ENCODE results near the gene HDAC4. TPM values are rescaled to one million over a fixed set of nuclear protein-coding genes. Genes with fewer than 3 reads are reported as not detected.

The HDAC4 gene
- total RNA-seq, 1 experiment from 2014 or later: 44.4 TPM

DNA sequence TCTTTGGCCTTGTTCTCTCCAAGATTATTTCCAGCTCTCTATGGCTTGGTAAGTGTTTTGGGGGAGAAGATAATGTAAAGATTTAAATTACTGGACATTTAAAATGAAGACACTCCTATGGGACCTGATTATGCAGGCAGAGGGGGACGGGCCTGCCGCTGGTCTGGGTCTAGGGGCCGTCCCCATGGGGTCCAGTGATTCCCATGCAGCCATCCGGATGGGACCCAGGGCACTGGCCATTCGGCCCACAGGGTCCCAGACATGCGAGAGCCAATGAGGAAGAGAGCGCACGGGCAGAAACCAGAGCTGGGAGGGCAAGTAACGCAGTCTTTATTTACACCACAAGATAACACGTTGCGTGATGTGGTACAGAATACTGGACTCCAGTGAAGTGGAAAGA is 353.0 kb downstream of the HDAC4 start (continued):
- TF ChIP-seq, protein P1, sequence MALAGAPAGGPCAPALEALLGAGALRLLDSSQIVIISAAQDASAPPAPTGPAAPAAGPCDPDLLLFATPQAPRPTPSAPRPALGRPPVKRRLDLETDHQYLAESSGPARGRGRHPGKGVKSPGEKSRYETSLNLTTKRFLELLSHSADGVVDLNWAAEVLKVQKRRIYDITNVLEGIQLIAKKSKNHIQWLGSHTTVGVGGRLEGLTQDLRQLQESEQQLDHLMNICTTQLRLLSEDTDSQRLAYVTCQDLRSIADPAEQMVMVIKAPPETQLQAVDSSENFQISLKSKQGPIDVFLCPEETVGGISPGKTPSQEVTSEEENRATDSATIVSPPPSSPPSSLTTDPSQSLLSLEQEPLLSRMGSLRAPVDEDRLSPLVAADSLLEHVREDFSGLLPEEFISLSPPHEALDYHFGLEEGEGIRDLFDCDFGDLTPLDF (CRISPR knock-in tag; IDR thresholded peaks at IDR 0.05): no peak
- TF ChIP-seq, protein P2, sequence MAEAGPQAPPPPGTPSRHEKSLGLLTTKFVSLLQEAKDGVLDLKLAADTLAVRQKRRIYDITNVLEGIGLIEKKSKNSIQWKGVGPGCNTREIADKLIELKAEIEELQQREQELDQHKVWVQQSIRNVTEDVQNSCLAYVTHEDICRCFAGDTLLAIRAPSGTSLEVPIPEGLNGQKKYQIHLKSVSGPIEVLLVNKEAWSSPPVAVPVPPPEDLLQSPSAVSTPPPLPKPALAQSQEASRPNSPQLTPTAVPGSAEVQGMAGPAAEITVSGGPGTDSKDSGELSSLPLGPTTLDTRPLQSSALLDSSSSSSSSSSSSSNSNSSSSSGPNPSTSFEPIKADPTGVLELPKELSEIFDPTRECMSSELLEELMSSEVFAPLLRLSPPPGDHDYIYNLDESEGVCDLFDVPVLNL (CRISPR knock-in tag; IDR thresholded peaks at IDR 0.05; ENCODE audit: borderline replicate concordance, low read depth): no peak

DNA sequence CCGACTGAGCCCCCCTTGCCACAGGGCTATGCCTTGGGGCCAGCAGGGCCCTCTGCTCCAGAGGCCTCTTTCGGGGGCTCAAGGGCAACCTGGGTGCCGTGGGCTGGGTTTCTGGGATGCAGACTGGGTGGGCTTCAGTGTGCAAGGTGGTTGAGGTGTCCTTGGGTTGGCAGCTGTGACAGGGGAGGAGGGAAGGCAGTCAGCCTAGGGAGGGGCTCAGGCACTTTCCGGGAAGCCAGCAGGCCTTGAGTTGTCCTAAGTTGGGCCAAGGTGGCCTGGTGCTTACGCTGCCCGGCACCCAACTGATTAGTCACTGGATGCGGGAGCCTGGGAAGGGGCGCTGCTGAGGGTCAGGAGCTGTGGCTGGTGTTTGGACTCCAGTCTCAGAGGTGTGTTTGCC is 353.4 kb downstream of the HDAC4 start:
- Mint-ChIP-seq H3K4me1 (no peaks in the 10 kb centered on the region), H3K4me3 (no peak overlapping the region), H3K27ac (no peak overlapping the region), H3K9me3 (no peaks in the 10 kb centered on the region), H3K36me3 (no peaks in the 10 kb centered on the region), H3K27me3 (ENCODE audit: low read depth) (no peaks in the 10 kb centered on the region)
- DNase-seq (ENCODE audit: low spot score) (no peak), ATAC-seq (no peak)
- ChIA-PET CTCF (no interaction called here), POLR2A (no interaction called here)
- no peak for TF ChIP-seq SMAD4 (CRISPR knock-in tag; IDR thresholded peaks at IDR 0.05)
- no peak for TF ChIP-seq ZBTB21 (CRISPR knock-in tag; IDR thresholded peaks at IDR 0.05; ENCODE audit: borderline replicate concordance)
- TF ChIP-seq EMX1 (CRISPR knock-in tag; IDR thresholded peaks at IDR 0.05): no peak
- no peak for TF ChIP-seq NFYB (CRISPR knock-in tag; conservative IDR thresholded peaks at IDR 0.05; ENCODE audit: low read depth)
- TF ChIP-seq MXD4 (CRISPR knock-in tag; IDR thresholded peaks at IDR 0.05; ENCODE audit: borderline replicate concordance): no peak
- no peak for TF ChIP-seq ZNF416 (CRISPR knock-in tag; IDR thresholded peaks at IDR 0.05)
- no peak for TF ChIP-seq RELA (CRISPR knock-in tag; IDR thresholded peaks at IDR 0.05; ENCODE audit: borderline replicate concordance)
- no peak for TF ChIP-seq ZNF396 (CRISPR knock-in tag; IDR thresholded peaks at IDR 0.05; ENCODE audit: borderline replicate concordance)
- TF ChIP-seq, protein P3, sequence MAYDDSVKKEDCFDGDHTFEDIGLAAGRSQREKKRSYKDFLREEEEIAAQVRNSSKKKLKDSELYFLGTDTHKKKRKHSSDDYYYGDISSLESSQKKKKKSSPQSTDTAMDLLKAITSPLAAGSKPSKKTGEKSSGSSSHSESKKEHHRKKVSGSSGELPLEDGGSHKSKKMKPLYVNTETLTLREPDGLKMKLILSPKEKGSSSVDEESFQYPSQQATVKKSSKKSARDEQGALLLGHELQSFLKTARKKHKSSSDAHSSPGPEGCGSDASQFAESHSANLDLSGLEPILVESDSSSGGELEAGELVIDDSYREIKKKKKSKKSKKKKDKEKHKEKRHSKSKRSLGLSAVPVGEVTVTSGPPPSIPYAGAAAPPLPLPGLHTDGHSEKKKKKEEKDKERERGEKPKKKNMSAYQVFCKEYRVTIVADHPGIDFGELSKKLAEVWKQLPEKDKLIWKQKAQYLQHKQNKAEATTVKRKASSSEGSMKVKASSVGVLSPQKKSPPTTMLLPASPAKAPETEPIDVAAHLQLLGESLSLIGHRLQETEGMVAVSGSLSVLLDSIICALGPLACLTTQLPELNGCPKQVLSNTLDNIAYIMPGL (CRISPR knock-in tag; IDR thresholded peaks at IDR 0.05): no peak

DNA sequence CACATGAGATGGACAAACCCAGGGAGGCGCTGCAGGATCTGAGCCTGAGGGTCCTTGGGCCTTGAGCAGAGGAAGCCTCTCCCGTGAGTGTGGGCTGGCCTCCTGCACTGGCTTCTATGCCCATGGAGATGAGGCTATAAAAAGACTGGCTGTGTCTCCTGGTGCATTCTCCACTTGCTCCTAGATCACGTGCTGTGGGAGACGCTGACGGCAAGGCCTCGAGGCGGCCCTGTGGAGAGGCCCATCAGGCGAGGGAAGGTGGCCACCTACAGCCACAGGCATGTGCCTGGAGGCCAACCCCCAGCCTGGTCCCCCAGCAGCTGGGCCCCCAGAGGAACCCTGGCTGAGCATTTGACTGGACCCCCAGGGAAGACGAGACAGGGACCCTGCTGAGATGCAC is 354.0 kb downstream of the HDAC4 start:
- CTCF ChIA-PET: no interaction called here
- Mint-ChIP-seq H3K4me3 (no peak overlapping the region), H3K36me3 (no peaks in the 10 kb centered on the region), H3K27ac (no peak overlapping the region), H3K27me3 (ENCODE audit: low read depth) (no peaks in the 10 kb centered on the region), H3K4me1 (no peaks in the 10 kb centered on the region), H3K9me3 (no peaks in the 10 kb centered on the region)
- POLR2A ChIA-PET: no interaction called here
- no peak for DNase-seq (ENCODE audit: low spot score)
- ATAC-seq: no peak
- no peak for TF ChIP-seq CREM (CRISPR knock-in tag; IDR thresholded peaks at IDR 0.05)
- TF ChIP-seq ELF4 (CRISPR knock-in tag; IDR thresholded peaks at IDR 0.05; ENCODE audit: low read depth): no peak
- no peak for TF ChIP-seq ZNF219 (CRISPR knock-in tag; IDR thresholded peaks at IDR 0.05; ENCODE audit: borderline replicate concordance)
- TF ChIP-seq ZNF416 (CRISPR knock-in tag; IDR thresholded peaks at IDR 0.05): no peak
- no peak for TF ChIP-seq IRF2 (CRISPR knock-in tag; IDR thresholded peaks at IDR 0.05; ENCODE audit: borderline replicate concordance, low read depth)
- TF ChIP-seq, protein P3 (CRISPR knock-in tag; IDR thresholded peaks at IDR 0.05): no peak
- no peak for TF ChIP-seq NR1H2 (CRISPR knock-in tag; IDR thresholded peaks at IDR 0.05)
- TF ChIP-seq, protein P4, sequence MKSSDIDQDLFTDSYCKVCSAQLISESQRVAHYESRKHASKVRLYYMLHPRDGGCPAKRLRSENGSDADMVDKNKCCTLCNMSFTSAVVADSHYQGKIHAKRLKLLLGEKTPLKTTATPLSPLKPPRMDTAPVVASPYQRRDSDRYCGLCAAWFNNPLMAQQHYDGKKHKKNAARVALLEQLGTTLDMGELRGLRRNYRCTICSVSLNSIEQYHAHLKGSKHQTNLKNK (CRISPR knock-in tag; IDR thresholded peaks at IDR 0.05): no peak
- TF ChIP-seq NR2C2 (CRISPR knock-in tag; IDR thresholded peaks at IDR 0.05): no peak
- TF ChIP-seq, protein P5, sequence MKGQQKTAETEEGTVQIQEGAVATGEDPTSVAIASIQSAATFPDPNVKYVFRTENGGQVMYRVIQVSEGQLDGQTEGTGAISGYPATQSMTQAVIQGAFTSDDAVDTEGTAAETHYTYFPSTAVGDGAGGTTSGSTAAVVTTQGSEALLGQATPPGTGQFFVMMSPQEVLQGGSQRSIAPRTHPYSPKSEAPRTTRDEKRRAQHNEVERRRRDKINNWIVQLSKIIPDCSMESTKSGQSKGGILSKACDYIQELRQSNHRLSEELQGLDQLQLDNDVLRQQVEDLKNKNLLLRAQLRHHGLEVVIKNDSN (CRISPR knock-in tag; IDR thresholded peaks at IDR 0.05): no peak
- TF ChIP-seq ETV6 (CRISPR knock-in tag; IDR thresholded peaks at IDR 0.05): no peak
- TF ChIP-seq GABPB1 (CRISPR knock-in tag; IDR thresholded peaks at IDR 0.05): no peak
- no peak for TF ChIP-seq MXD4 (CRISPR knock-in tag; IDR thresholded peaks at IDR 0.05; ENCODE audit: borderline replicate concordance)
- TF ChIP-seq, protein P6, sequence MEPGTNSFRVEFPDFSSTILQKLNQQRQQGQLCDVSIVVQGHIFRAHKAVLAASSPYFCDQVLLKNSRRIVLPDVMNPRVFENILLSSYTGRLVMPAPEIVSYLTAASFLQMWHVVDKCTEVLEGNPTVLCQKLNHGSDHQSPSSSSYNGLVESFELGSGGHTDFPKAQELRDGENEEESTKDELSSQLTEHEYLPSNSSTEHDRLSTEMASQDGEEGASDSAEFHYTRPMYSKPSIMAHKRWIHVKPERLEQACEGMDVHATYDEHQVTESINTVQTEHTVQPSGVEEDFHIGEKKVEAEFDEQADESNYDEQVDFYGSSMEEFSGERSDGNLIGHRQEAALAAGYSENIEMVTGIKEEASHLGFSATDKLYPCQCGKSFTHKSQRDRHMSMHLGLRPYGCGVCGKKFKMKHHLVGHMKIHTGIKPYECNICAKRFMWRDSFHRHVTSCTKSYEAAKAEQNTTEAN (CRISPR knock-in tag; IDR thresholded peaks at IDR 0.05): no peak
- TF ChIP-seq ZNF121 (CRISPR knock-in tag; IDR thresholded peaks at IDR 0.05): no peak

All from WTC11 (cell line).